CD4-positive, alpha-beta T cell treated with Interleukin-12 subunit alpha and Interleukin-12 subunit beta, for 1 hour (primary cell): ENCODE data around the gene FNDC11.
"Not testable (repeated sequence)": the region's sequence is repeated elsewhere in the genome, so short reads cannot be mapped to it uniquely, and the experiment has no call there.

Experiments used
- DNase-seq: peaks from one replicate; pipeline ENCODE4 v3.0.0-alpha.2; 2020

The FNDC11 gene

DNA sequence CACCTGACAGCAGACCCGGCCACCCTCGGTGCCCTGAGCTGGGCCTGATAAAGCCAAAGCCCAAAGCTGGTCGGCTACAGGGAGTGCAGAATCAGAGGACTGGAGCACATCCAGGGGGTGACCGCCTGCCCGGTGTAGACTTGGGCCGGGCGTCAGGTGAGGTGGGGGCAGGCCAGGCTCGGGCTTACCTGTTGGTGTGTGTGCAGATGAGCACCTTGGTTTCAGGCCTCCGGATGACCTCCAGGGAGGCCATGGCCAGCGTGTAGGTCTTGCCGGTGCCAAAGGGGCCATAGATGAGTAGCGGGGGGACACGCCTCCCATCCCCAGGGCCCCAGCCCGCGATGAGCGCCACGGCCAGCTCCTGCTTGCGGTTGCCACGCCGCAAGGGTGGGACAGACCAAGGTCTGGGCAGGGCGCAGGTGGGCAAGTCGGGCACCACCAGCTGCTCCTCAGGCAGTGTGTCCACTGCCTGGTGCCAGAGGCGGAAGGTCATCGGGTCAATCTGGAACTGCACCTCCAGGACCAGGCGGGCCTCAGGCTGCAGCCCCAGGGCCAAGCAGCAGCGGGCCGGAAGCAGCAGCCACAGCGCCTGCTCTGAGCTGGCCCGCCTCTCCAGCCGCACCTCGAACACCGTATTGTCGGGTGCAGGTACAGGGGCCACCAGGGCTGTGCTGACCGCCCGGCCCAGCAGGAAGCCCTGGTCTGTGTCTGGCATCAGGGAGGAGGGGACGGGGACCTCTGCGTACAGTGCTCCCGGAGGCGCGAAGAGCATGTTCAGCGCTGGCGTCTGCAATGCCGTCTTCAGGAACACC, 14.4 kb downstream of the FNDC11 start:
- peak; percentile 23 for DNase-seq

DNA sequence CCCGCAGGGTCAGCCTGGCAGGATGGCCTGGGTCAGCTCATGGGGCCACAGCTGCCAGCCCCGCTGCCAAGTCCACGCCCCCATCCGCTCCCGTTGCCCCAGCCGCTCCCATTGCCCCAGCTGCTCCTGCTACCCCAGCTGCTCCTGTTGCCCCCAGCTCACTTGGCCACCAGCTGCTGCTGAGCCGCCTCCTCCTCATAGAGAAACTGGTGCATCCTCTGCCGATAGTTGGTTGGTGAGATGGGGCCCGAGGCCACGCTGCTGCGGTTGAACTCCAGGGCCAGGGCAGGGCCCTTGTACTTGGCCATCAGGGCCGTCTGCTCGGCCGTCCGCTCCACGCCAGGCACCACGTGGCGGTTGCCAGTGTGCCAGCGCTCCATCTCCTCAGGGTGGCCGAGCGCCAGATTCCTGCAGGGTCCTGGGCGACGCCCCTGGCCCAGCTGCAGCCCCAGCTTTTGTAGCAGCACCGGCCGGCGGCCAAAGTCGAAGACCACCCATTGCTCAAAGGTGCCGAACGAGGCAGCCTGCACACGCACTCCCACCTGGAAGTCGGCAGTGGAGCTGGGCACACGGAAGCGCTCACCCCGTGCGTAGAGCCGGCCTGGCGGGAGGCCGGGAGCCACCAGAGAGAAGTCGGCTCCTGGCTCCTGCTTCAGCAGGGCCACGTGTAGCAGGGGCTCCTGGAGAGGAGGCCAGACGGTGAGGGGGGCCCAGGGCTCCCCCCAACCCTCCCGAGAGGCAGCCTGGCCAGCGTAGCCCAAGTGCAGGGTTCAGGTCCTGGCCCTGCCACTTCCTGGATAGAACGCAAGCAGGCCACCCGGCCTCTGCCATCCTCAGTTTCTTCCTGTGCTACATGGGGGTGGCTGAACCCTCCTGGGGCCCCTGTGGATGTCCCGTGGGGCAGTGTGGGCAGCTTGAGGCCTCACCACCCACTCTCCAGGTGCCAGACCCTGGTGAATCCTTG, 15.3 kb downstream of the FNDC11 start:
- no peak for DNase-seq

DNA sequence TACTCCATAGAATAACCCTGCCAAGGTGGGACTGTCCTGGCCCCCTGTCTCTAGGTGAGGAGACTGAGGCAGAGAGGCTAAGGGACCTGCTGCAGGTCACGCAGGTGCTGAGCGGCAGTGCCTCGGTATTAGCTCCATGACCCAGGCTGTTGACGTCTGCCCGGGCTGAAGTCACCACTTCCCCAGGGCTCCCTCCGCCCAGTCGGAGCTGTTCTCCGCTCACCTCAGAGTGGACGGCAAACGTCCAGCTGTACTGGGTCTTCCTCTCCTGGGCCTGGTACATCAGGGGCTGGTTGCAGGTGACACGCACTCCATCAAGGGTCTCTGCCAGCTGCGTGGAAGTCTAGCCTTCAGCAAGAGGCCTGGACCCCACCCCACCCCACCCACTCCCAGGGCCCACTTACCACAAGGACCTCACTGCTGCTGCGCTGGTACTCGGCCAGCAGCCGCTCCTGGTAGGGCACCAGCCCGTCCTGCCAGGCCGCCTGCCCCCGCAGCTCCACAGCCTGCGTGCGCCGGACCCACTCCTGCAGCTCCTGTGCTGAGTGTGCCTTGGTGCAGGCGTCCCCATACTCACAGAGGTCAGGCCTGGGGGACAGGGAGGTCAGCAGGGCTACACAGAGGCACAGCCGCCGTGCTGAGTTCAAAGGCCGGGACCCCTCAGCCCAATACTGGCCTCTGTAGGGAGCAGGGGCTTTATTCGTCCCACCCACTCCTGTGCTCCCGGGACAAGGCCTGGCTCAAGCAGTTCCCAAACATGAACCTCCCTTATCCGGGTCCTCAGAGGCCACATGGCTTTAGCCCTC, 16.5 kb downstream of the FNDC11 start:
- DNase-seq, result no peak

GRCh38 chr20:63571087-63571478, 17.1 kb downstream of the FNDC11 start:
- DNase-seq, result not testable (repeated sequence)

DNA sequence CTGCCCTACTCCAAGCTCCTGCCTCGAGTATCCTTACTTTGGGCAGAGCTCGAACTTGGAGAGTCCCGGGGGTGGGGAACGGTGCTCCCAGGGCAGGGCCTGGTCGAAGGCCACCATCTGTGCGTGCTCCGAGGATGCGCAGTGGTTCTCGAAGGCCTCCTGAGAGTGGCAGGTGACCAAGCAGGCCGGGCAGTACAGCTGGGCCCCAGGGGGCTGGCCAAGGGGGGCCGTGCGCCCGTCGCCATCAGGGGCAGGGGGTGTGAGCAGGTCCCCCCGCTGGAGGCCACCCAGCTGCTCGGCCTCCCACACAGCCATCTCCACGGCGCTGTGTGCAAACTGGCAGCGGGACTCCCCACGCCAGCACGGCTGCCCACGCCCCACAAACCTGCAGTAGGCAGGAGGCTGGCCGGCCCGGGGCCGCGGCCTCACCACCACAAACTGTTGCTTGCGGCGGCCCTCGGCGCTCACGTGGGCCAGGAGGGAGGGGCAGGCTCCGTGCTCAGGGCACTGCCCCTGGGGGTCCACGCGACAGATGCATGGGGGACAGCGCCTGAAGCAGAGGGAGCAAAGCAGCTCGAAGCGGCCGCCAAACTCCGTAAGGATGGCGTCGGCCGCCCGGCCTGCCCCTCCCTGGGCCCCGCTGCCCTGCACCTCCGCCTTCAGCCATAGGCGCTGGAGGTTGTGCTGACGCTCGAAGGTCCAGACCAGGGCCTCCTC, 18.3 kb downstream of the FNDC11 start:
- DNase-seq, result no peak

DNA sequence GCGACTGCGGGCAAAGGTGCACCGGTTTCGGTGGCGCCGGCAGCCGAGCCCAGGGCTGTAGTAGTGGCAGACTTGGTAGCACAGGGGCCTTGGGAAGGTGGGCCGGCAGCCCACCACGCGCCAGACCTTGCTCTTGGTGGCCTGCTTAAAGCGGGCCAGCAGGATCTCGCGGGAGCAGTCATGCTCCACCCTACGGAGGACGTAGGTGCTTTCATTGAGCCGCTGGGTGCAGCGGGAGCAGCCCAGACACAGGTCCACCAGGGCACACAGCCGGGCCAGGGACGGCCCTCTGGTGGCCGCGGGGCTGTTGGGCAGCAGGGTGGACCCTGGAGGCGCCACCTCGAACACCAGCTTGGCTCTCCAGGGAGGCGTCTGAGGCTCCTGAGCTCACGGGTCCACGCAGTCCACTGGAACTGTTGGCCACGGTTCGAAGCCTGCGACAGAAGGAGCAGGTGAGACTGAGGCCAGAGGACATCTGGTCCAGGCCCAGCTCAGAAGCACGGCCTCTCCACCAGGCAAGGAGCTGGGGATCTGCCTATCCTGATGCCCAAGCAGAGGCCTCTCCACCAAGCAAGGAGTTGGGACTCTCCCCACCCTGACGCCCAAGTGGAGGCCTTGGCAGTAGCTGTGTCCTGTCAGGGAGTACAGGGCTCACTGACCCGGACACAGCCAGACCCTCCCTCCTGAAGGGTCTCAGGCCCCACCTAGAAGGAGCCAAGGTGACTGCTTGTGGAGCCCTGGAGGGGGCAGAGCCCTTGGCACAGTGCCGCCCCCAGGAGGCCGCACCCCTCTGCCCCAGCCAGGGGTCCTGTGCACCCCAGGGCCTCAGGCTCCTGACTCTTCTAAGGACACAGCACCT, 19.1 kb downstream of the FNDC11 start:
- DNase-seq, result no peak

DNA sequence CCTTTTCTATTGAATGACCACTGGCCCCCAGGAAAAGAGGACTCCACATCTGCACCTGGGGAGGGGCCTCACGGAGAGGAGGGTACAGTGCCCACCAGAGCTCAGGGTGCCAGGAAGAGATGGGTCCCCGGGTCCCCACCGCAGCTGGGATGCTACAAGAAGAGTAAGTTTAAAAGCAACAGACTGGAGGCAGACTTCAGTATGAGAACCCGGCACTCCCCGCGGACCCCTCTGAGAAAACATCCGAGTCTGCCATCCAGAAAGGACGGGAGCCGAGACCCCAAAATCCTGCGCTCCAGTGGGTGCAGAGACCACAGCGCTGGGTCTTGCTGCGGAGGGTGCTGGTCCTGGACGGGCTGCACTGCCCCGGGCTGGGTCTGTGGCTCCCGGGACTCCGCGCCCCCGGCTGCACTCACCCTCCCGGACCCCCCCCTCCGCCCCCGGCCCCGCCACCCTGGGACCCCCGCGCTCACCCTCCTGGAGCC, 19.7 kb downstream of the FNDC11 start:
- DNase-seq, result no peak

- DNase-seq, result peak; percentile 82
Observed at GRCh38 chr20:63574156-63574828, 20.3 kb downstream of the FNDC11 start, which contains the start of gene HELZ2. TSS of gene HELZ2 (minus strand) at chr20:63574239. CDS start at chr20:63572385, 1,854 bp downstream.

GRCh38 chr20:63574829-63575743, 21.1 kb downstream of the FNDC11 start:
- no peak for DNase-seq

DNA sequence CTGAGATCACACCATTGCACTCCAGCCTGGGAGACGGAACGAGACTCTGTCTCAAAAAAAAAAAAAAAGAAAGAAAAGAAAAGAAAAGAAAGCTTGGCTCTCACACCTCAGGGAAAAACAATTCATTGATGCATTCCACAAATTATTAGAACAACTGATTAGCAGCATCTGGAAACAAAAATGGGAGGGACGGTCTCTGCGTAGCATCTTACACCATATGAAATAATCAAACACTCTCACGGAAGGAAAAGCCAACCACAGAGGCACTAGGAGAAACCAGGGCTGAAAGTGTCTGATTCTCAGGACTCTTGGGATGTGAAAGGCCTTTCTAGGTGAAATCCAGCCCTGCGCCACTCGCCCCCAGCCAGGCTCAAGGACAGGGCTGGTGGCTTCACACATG, 22.4 kb downstream of the FNDC11 start:
- DNase-seq, result no peak

- DNase-seq, result no peak
Observed at GRCh38 chr20:63577317-63577894, 23.4 kb downstream of the FNDC11 start.

GRCh38 chr20:63578224-63579016, 24.5 kb downstream of the FNDC11 start:
- DNase-seq, result peak; percentile 19

DNA sequence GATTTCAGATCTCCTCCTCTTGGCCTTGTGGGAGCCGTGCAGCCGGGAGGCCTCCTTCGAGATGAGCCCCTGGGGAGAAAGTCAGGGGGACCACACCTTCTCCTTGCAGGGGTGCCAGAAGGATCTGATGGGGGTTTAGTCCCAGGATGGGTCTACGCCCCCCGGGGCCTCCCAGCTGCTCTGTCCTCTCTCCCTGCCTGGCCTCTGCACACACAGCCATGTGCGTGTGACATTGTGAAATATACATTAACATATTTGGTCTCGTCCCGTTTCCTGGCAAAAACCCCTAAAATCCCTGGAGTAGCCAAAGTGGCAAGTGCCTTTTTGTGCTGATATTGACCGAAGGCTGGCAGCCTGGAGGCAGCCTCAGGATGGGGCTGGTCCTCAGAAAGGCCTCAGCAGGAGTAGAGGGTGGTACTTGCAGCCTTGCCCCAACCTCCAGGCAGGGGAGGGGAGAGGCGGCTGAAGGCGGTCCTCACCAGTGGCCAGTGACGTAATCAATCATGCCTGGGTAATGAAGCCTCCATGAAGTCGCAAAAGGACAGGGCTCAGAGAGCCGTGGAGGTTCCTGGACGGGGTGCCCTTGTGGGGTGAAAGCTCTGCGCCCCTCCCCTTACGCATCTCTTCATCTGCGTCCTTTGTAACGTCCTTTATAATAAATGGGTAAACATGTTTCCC, 25.2 kb downstream of the FNDC11 start:
- no peak for DNase-seq

DNA sequence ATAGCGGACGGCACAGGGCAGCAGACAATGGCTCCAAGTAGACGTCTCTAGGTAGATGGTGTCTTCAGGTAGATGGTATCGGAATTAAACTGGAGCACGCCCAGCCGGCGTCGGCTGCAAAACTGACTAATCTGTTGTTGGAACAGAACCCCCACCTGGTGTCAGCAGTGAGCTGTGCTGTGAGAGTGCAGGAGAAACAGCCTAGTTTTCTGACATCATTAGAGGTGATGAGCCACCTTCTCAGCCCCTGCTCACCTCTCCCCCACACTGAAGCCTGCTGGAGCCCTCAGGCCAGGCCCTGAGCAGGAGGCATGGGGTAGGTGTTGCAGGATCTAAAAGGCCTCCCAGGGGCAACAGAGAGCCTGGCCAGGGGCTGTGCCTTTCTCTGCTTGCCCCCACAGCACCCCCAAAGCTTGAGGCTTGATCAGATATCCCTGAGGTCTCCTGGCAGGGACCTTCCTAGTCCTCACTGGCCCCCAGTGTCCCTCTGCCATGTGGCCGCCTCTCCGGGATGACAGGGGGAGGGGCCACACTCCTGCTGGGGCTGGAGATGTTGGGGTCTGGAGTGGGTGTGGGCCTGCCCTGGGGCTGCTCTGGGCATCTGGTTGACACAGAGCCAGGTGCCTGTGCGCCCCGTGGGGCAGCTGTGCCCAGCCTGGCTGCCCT, 27.0 kb downstream of the FNDC11 start:
- peak; percentile 82 for DNase-seq

GRCh38 chr20:63582382-63583063, 28.6 kb downstream of the FNDC11 start:
- no peak for DNase-seq
